GM10266 (cell line): Measurements from ENCODE around the gene C17orf100.

Source experiments
- DNase-seq: peaks from one replicate; pipeline ENCODE4 v3.0.0; 2012; ENCODE audit errors: extremely low spot score
- CTCF ChIP-seq: IDR thresholded peaks from 2 replicates; pipeline ENCODE4 v1.5.1; 2012; ENCODE audit warnings: mild to moderate bottlenecking, low read depth; ENCODE audit not compliant: control insufficient read depth, insufficient read depth; ENCODE audit errors: missing control alignments

C17orf100 gene

GRCh38 chr17:6667516-6667915, 16.0 kb downstream of the C17orf100 start:
- no peak for DNase-seq
- no peak for TF ChIP-seq CTCF

GRCh38 chr17:6668219-6668618, 16.7 kb downstream of the C17orf100 start:
- no peak for TF ChIP-seq CTCF
- DNase-seq = no peak

- DNase-seq = no peak
- no peak for TF ChIP-seq CTCF
Measured at GRCh38 chr17:6668727-6669425, 17.3 kb downstream of the C17orf100 start.

- no peak for TF ChIP-seq CTCF
- DNase-seq = no peak
Measured at GRCh38 chr17:6669479-6670212, 18.1 kb downstream of the C17orf100 start.

- TF ChIP-seq CTCF = no peak
- no peak for DNase-seq
Measured at GRCh38 chr17:6670571-6670970, 19.0 kb downstream of the C17orf100 start.

GRCh38 chr17:6670999-6671398, 19.4 kb downstream of the C17orf100 start:
- no peak for DNase-seq
- no peak for TF ChIP-seq CTCF

GRCh38 chr17:6671431-6671830, 19.9 kb downstream of the C17orf100 start:
- no peak for DNase-seq
- no peak for TF ChIP-seq CTCF
